IMR-90 (cell line): ENCODE results near the gene PRSS3. TPM values are rescaled to one million over a fixed set of nuclear protein-coding genes. Genes with fewer than 3 reads are reported as not detected.
"Not testable (repeated sequence)": the region's sequence is repeated elsewhere in the genome, so short reads cannot be mapped to it uniquely, and the experiment has no call there.

Experiments
- ATAC-seq: fragments of 200-7000 bp; cut with Tn5 transposase; 2 replicates; pipeline ENCODE4 v1.9.1; 2020; ENCODE audit warnings: low read depth, mild to moderate bottlenecking, moderate library complexity
- BruUV-seq: library from RNA; stranded (reverse); fragments of 400-500 nt; replicated peaks from 2 replicates; lab custom pipeline; 2021; lab: Mats Ljungman, UMichigan
- CTCF ChIA-PET: fragments of 300-600 bp; formaldehyde crosslinking; extraction: SDS; loops from one replicate; lab custom pipeline; 2021; ENCODE audit warnings: antibody characterized with exemption; lab: Yijun Ruan, JAX
- POLR2A ChIA-PET: fragments of 300-600 bp; sonication (Branson Sonifier 250); formaldehyde crosslinking; loops from one replicate; lab custom pipeline; 2022; ENCODE audit warnings: antibody characterized with exemption; ENCODE audit not compliant: unreplicated experiment; lab: Charles Lee
- DNase-seq: peaks from one replicate; pipeline ENCODE4 v3.0.0; 2013
- H2AFZ ChIP-seq: replicated peaks from 2 replicates; pipeline ENCODE3; 2013; ENCODE audit warnings: low read length, mild to moderate bottlenecking; ENCODE audit not compliant: poor library complexity
- H2AK5ac ChIP-seq: 2 replicates; pipeline ENCODE4 v1.6.1; 2013; ENCODE audit warnings: low read depth, low read length, inconsistent platforms
- H2AK9ac ChIP-seq: replicated peaks from 2 replicates; pipeline ENCODE3; 2013; ENCODE audit warnings: mild to moderate bottlenecking, low read depth, low read length, moderate library complexity; ENCODE audit not compliant: poor library complexity
- H2BK120ac ChIP-seq: 2 replicates; pipeline ENCODE4 v1.6.1; 2013; ENCODE audit warnings: low read depth, low read length, inconsistent platforms
- H2BK15ac ChIP-seq: 3 replicates; pipeline ENCODE4 v1.6.1; 2013; ENCODE audit warnings: low read depth, low read length, inconsistent platforms
- H2BK20ac ChIP-seq: 2 replicates; pipeline ENCODE4 v1.6.1; 2013; ENCODE audit warnings: low read depth, mild to moderate bottlenecking, inconsistent platforms, low read length, moderate library complexity
- H2BK5ac ChIP-seq: 2 replicates; pipeline ENCODE4 v1.6.1; 2013; ENCODE audit warnings: mild to moderate bottlenecking, low read depth, low read length, inconsistent platforms; ENCODE audit not compliant: poor library complexity, severe bottlenecking
- H3K14ac ChIP-seq: replicated peaks from 2 replicates; pipeline ENCODE4 v1.6.1; 2013; ENCODE audit warnings: low read depth, low read length, inconsistent platforms
- H3K18ac ChIP-seq: 2 replicates; pipeline ENCODE4 v1.6.1; 2013; ENCODE audit warnings: low read depth, low read length, control low read depth
- H3K23ac ChIP-seq: 2 replicates; pipeline ENCODE4 v1.6.1; 2013; ENCODE audit warnings: low read depth, low read length, inconsistent platforms
- H3K27ac ChIP-seq: 2 replicates; pipeline ENCODE4 v1.5.1; 2013; ENCODE audit warnings: mild to moderate bottlenecking, control low read depth, low read length; ENCODE audit not compliant: insufficient read depth
- H3K27me3 ChIP-seq: 2 replicates; pipeline ENCODE4 v1.6.1; 2013; ENCODE audit warnings: low read length; ENCODE audit not compliant: control insufficient read depth, insufficient read depth
- H3K36me3 ChIP-seq: 2 replicates; pipeline ENCODE4 v1.6.1; 2013; ENCODE audit warnings: low read length, mixed read lengths; ENCODE audit not compliant: control insufficient read depth, insufficient read depth
- H3K4ac ChIP-seq: 2 replicates; pipeline ENCODE4 v1.6.1; 2013; ENCODE audit warnings: low read depth, low read length, inconsistent platforms
- H3K4me1 ChIP-seq: 2 replicates; pipeline ENCODE4 v1.6.1; 2013; ENCODE audit warnings: low read length, mixed read lengths; ENCODE audit not compliant: control insufficient read depth, insufficient read depth
- H3K4me2 ChIP-seq: 2 replicates; pipeline ENCODE4 v1.6.1; 2013; ENCODE audit warnings: low read depth, mild to moderate bottlenecking, control low read depth, low read length, moderate library complexity
- H3K4me3 ChIP-seq: 2 replicates; pipeline ENCODE4 v1.5.1; 2013; ENCODE audit warnings: low read depth, mild to moderate bottlenecking, control low read depth, low read length, moderate library complexity; ENCODE audit not compliant: insufficient read depth
- H3K56ac ChIP-seq: 2 replicates; pipeline ENCODE4 v1.6.1; 2013; ENCODE audit warnings: low read length, inconsistent platforms; ENCODE audit not compliant: insufficient read depth; ENCODE audit errors: extremely low read depth
- H3K79me1 ChIP-seq, 2 experiments: 2 replicates each; pipeline ENCODE4 v1.6.1; 2013; ENCODE audit warnings: low read length in 2 of 2, inconsistent platforms in 1 of 2, low read depth in 1 of 2
- H3K9ac ChIP-seq: 2 replicates; pipeline ENCODE4 v1.6.1; 2013; ENCODE audit warnings: low read depth, low read length, control low read depth
- H3K9me1 ChIP-seq: 2 replicates; pipeline ENCODE4 v1.6.1; 2013; ENCODE audit warnings: low read length, inconsistent platforms; ENCODE audit not compliant: insufficient read depth
- H3K9me3 ChIP-seq: 2 replicates; pipeline ENCODE4 v1.6.1; 2013; ENCODE audit warnings: low read length; ENCODE audit not compliant: control insufficient read depth, insufficient read depth
- H4K20me1 ChIP-seq: 2 replicates; pipeline ENCODE4 v1.6.1; 2013; ENCODE audit warnings: low read length, inconsistent platforms; ENCODE audit not compliant: insufficient read depth
- H4K5ac ChIP-seq: 2 replicates; pipeline ENCODE4 v1.6.1; 2013; ENCODE audit warnings: mild to moderate bottlenecking, low read depth, low read length, control low read depth
- H4K8ac ChIP-seq, 2 experiments: 2 replicates each; pipeline ENCODE4 v1.6.1; 2013; ENCODE audit warnings: low read depth in 2 of 2, low read length in 2 of 2, control low read depth in 1 of 2, inconsistent platforms in 1 of 2
- H4K91ac ChIP-seq: 2 replicates; pipeline ENCODE4 v1.6.1; 2013; ENCODE audit warnings: low read depth, low read length, inconsistent platforms; ENCODE audit not compliant: insufficient read depth
- WGBS, 2 experiments: methylation state at CpG; one replicate each; pipeline versions ENCODE4 v1.1.5 to v1.1.7; 2013; ENCODE audit warnings: missing lambda C conversion rate in 2 of 2; ENCODE audit not compliant: insufficient read length in 1 of 2; ENCODE audit errors: extremely low coverage in 2 of 2; 5-methylcytosine and 5-hydroxymethylcytosine counted together
- dilution Hi-C: fragments of 300-500 bp; cut with HindIII; formaldehyde crosslinking; loops from one replicate; pipeline ENCODE4 v1.14.3; 2018; ENCODE audit warnings: low sequenced_read_pairs; ENCODE audit not compliant: unreplicated experiment
- in situ Hi-C: fragments of 300-500 bp; cut with MboI; formaldehyde crosslinking; loops from 3 replicates; pipeline ENCODE4 v1.14.3; 2019; ENCODE audit warnings: low sequenced_read_pairs, inconsistent platforms, mixed read lengths
- intact Hi-C: fragments of 100-400 bp; cut with micrococcal nuclease; formaldehyde crosslinking; loops from 2 replicates; pipeline ENCODE4 v1.10.0; 2022
- polyA plus RNA-seq, 3 experiments: library from polyadenylated mRNA; depleted of rRNA; stranded (reverse); fragments of >200 nt; gene quantifications; 2 replicates each; pipeline ENCODE4 v1.2.3, GENCODE V29; 2012; ENCODE audit warnings: low replicate concordance in 1 of 3
- total RNA-seq: library from RNA; depleted of rRNA; stranded (reverse); fragments of >200 nt; gene quantifications from 2 replicates; pipeline ENCODE4 v1.2.3, GENCODE V29; 2012

PRSS3 gene
- total and polyA plus RNA-seq, 2 of the 4 experiments (the other 2 are of a cell fraction) = 7.0 to 26.9 TPM

- H2BK120ac ChIP-seq, H3K4me1 ChIP-seq, H2BK20ac ChIP-seq, H3K9me1 ChIP-seq, H3K18ac ChIP-seq, H3K9me3 ChIP-seq, H2AK9ac ChIP-seq, dilution Hi-C loops, H3K36me3 ChIP-seq, CTCF ChIA-PET, H3K56ac ChIP-seq, BruUV-seq, H2AK5ac ChIP-seq, H3K4me2 ChIP-seq, H3K14ac ChIP-seq, H3K79me1 ChIP-seq, H4K5ac ChIP-seq, DNase-seq, H2BK15ac ChIP-seq, ATAC-seq, H3K27ac ChIP-seq, intact Hi-C loops, H4K8ac ChIP-seq, in situ Hi-C loops, H3K4ac ChIP-seq, H3K9ac ChIP-seq, H3K23ac ChIP-seq, H3K27me3 ChIP-seq, H2AFZ ChIP-seq, H2BK5ac ChIP-seq, POLR2A ChIA-PET, H3K4me3 ChIP-seq, H4K91ac ChIP-seq, H4K20me1 ChIP-seq: not testable (repeated sequence)
- WGBS, 2 experiments = 75% methylated on average over 1 of the region's 1 CpG; no CpG with 5 or more reads in 1 of the 2 experiments
These were observed 13.6 kb downstream of the PRSS3 start for GRCh38 chr9:33808979-33809322.
